CD4-positive, alpha-beta memory T cell (primary cell): ENCODE measurements around the gene SLC26A9. TPM values are rescaled to one million over a fixed set of nuclear protein-coding genes. Genes with fewer than 3 reads are reported as not detected.

Experiments
- CTCF ChIA-PET: fragments of 350-600 bp; sonication (Branson Sonifier 250); formaldehyde crosslinking; loops from one replicate; lab custom pipeline; 2021; ENCODE audit warnings: inconsistent platforms; ENCODE audit not compliant: partially characterized antibody; lab: Charles Lee
- POLR2A ChIA-PET: fragments of 350-600 bp; sonication (Branson Sonifier 250); formaldehyde crosslinking; loops from one replicate; lab custom pipeline; 2021; ENCODE audit not compliant: partially characterized antibody; lab: Charles Lee
- DNase-seq, 5 donors: peaks; one replicate each; pipeline versions ENCODE4 v3.0.0 to v3.0.0-alpha.2; 2020 to 2022; ENCODE audit warnings: mixed read lengths in 1 of 5
- H3K27ac ChIP-seq: one replicate; pipeline ENCODE4 v1.7.0; 2013; ENCODE audit warnings: low read depth, low read length
- H3K27me3 ChIP-seq: 2 replicates; pipeline ENCODE4 v1.7.0; 2013; ENCODE audit warnings: mild to moderate bottlenecking, low read length, moderate library complexity; ENCODE audit not compliant: insufficient read depth
- H3K36me3 ChIP-seq: 2 replicates; pipeline ENCODE4 v1.7.0; 2013; ENCODE audit warnings: mild to moderate bottlenecking, low read length, moderate library complexity; ENCODE audit not compliant: insufficient read depth
- H3K4me1 ChIP-seq: 2 replicates; pipeline ENCODE4 v1.7.0; 2013; ENCODE audit warnings: mild to moderate bottlenecking, low read length, moderate library complexity; ENCODE audit not compliant: insufficient read depth
- H3K4me3 ChIP-seq, 2 donors: one replicate each; pipeline ENCODE4 v1.7.0; 2013; ENCODE audit warnings: low read length in 2 of 2, mild to moderate bottlenecking in 1 of 2
- H3K9me3 ChIP-seq, 2 donors: one replicate each; pipeline ENCODE4 v1.7.0; 2013; ENCODE audit warnings: low read length in 2 of 2, control low read depth in 1 of 2; ENCODE audit not compliant: control insufficient read depth in 1 of 2
- H3K27ac Mint-ChIP-seq, 7 donors: one replicate each; pipeline ENCODE4 v1.8.0; 2020 to 2021; ENCODE audit warnings: mixed read lengths in 7 of 7, mild to moderate bottlenecking in 6 of 7, inconsistent platforms in 3 of 7, moderate library complexity in 3 of 7
- H3K27me3 Mint-ChIP-seq, 2 donors: one replicate each; pipeline ENCODE4 v1.8.0; 2020 to 2021; ENCODE audit warnings: mixed read lengths in 2 of 2
- H3K36me3 Mint-ChIP-seq, 2 donors: one replicate each; pipeline ENCODE4 v1.8.0; 2020 to 2021; ENCODE audit warnings: mixed read lengths in 2 of 2, inconsistent platforms in 1 of 2, mild to moderate bottlenecking in 1 of 2
- H3K4me1 Mint-ChIP-seq, 4 donors: one replicate each; pipeline ENCODE4 v1.8.0; 2020 to 2021; ENCODE audit warnings: mixed read lengths in 4 of 4, mild to moderate bottlenecking in 1 of 4
- H3K4me3 Mint-ChIP-seq, 8 donors: one replicate each; pipeline ENCODE4 v1.8.0; 2020 to 2021; ENCODE audit warnings: mixed read lengths in 8 of 8, mild to moderate bottlenecking in 7 of 8, moderate library complexity in 6 of 8, inconsistent platforms in 3 of 8
- H3K9me3 Mint-ChIP-seq, 8 donors: one replicate each; pipeline ENCODE4 v1.8.0; 2020 to 2021; ENCODE audit warnings: mixed read lengths in 8 of 8, mild to moderate bottlenecking in 5 of 8, inconsistent platforms in 3 of 8, moderate library complexity in 1 of 8
- intact Hi-C: fragments of 100-400 bp; cut with micrococcal nuclease; formaldehyde crosslinking; loops from one replicate; pipeline ENCODE4 v1.15.1; 2023
- polyA plus RNA-seq, 2 donors: library from polyadenylated mRNA; unstranded; fragments of 300-500 nt; fragmentation: Illumina TruSeq; gene quantifications; one replicate each; pipeline ENCODE4 v1.2.3, GENCODE V29; 2021
- total RNA-seq, 2 experiments: library from RNA; stranded (reverse); gene quantifications; one replicate each; pipeline ENCODE4 v1.2.3, GENCODE V29; 2021

SLC26A9 gene
- not detected for total RNA-seq
- not detected for polyA plus RNA-seq

GRCh38 chr1:205943245-205943644 is at the start of gene SLC26A9:
Gene SLC26A9 (minus strand): TSS chr1:205943456. CDS start chr1:205935820, 7,636 bp downstream.
- peak within 1 kb of the TSS in 1 of 7 donors; percentile 19 for H3K27ac Mint-ChIP-seq
- H3K4me1 Mint-ChIP-seq, result no peaks in the 10 kb centered on the region
- no peaks in the 10 kb centered on the region for H3K4me1 ChIP-seq

GRCh38 chr1:205992218-205992882 is 49.1 kb upstream of the SLC26A9 start:
- Mint-ChIP-seq H3K27ac (no peak overlapping the region), H3K27me3 (peaks cover 10 to 15% of the 10 kb centered on the region in 2 donors), H3K36me3 (no peaks in the 10 kb centered on the region), H3K4me3 (no peak overlapping the region), H3K4me1 (no peaks in the 10 kb centered on the region), H3K9me3 (no peaks in the 10 kb centered on the region)
- H3K4me1 ChIP-seq, result no peaks in the 10 kb centered on the region
- intact Hi-C loops, result no loop called here
- H3K9me3 ChIP-seq, result no peaks in the 10 kb centered on the region
- POLR2A ChIA-PET, result no interaction called here
- DNase-seq, result no peak
- H3K4me3 ChIP-seq, result no peak overlapping the region
- no peak overlapping the region for H3K27ac ChIP-seq
- H3K27me3 ChIP-seq, result no peaks in the 10 kb centered on the region
- no peaks in the 10 kb centered on the region for H3K36me3 ChIP-seq
- CTCF ChIA-PET, result interaction anchor here (1.2 to 2.0 kb wide), 3 partner anchors 10 to 15 kb away, joined by 3 to 12 read pairs (median 11); no protein-coding TSS in a partner anchor

More at GRCh38 chr1:205943245-205943644, at the start of gene SLC26A9:
- Mint-ChIP-seq H3K27me3 (peaks cover 29 to 46% of the 10 kb centered on the region in 2 donors), H3K9me3 (no peaks in the 10 kb centered on the region), H3K4me3 (no peak within 1 kb of the TSS), H3K36me3 (no peaks in the 10 kb centered on the region)
- Histone ChIP-seq H3K27ac (no peak within 1 kb of the TSS), H3K9me3 (no peaks in the 10 kb centered on the region), H3K27me3 (peaks cover 4% of the 10 kb centered on the region), H3K36me3 (no peaks in the 10 kb centered on the region), H3K4me3 (no peak within 1 kb of the TSS)
- intact Hi-C loops, result no loop called here
- ChIA-PET CTCF (interaction anchor here (1.3 kb wide), 1 partner anchor 26 kb away, joined by 3 read pairs; no protein-coding TSS in a partner anchor), POLR2A (no interaction called here)
- no peak for DNase-seq

GRCh38 chr1:205991237-205991636 is 48.0 kb upstream of the SLC26A9 start:
- Histone ChIP-seq H3K27me3 (no peaks in the 10 kb centered on the region), H3K9me3 (no peaks in the 10 kb centered on the region), H3K27ac (no peak overlapping the region), H3K4me1 (no peaks in the 10 kb centered on the region), H3K4me3 (no peak overlapping the region), H3K36me3 (no peaks in the 10 kb centered on the region)
- ChIA-PET CTCF (interaction anchor here (0.6 to 1.6 kb wide), 3 partner anchors 9 to 717 kb away, joined by 3 to 12 read pairs (median 3); no protein-coding TSS in a partner anchor), POLR2A (interaction anchor here (0.6 kb wide), 1 partner anchor 177 kb away, joined by 3 read pairs; no protein-coding TSS in a partner anchor)
- Mint-ChIP-seq H3K4me3 (no peak overlapping the region), H3K9me3 (no peaks in the 10 kb centered on the region), H3K36me3 (no peaks in the 10 kb centered on the region), H3K27ac (no peak overlapping the region), H3K27me3 (peaks cover 5 to 15% of the 10 kb centered on the region in 2 donors), H3K4me1 (no peaks in the 10 kb centered on the region)
- DNase-seq, result no peak
- intact Hi-C loops, result no loop called here

- Histone ChIP-seq H3K27me3 (no peaks in the 10 kb centered on the region), H3K27ac (no peak overlapping the region), H3K4me1 (no peaks in the 10 kb centered on the region), H3K4me3 (no peak overlapping the region), H3K9me3 (no peaks in the 10 kb centered on the region), H3K36me3 (no peaks in the 10 kb centered on the region)
- Mint-ChIP-seq H3K27me3 (peaks cover 5 to 15% of the 10 kb centered on the region in 2 donors), H3K27ac (no peak overlapping the region), H3K4me1 (no peaks in the 10 kb centered on the region), H3K4me3 (no peak overlapping the region), H3K9me3 (no peaks in the 10 kb centered on the region), H3K36me3 (no peaks in the 10 kb centered on the region)
- CTCF ChIA-PET, result interaction anchor here (0.8 kb wide), 1 partner anchor 13 kb away, joined by 5 read pairs; no protein-coding TSS in a partner anchor
- POLR2A ChIA-PET, result no interaction called here
- no peak for DNase-seq
- intact Hi-C loops, result no loop called here
Measured at GRCh38 chr1:205990226-205990625, 47.0 kb upstream of the SLC26A9 start.

DNA sequence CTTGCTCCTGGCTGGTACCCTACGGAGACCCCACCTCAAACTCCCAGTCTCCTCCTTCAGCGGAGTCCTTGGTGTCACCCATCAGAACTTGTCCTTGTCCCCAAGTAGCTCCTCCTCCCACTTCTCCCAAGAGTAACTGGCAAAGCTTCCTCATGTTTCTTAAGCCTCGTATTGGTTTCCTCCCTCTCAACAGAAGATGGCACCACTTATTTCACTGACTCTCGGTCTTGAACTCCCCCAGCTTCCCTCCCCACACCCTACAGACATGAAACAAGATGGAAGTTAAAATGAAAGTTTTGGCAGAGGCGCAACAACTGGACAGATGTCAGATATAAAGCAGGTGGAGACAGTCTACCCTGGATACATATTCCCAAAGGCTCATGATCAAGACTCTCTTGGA is 46.5 kb upstream of the SLC26A9 start:
- Histone ChIP-seq H3K9me3 (no peaks in the 10 kb centered on the region), H3K4me1 (no peaks in the 10 kb centered on the region), H3K27ac (no peak overlapping the region), H3K36me3 (no peaks in the 10 kb centered on the region), H3K27me3 (no peaks in the 10 kb centered on the region), H3K4me3 (no peak overlapping the region)
- Mint-ChIP-seq H3K27me3 (peaks cover 5 to 15% of the 10 kb centered on the region in 2 donors), H3K4me1 (no peaks in the 10 kb centered on the region), H3K4me3 (no peak overlapping the region), H3K9me3 (no peaks in the 10 kb centered on the region), H3K27ac (no peak overlapping the region), H3K36me3 (no peaks in the 10 kb centered on the region)
- intact Hi-C loops, result no loop called here
- POLR2A ChIA-PET, result no interaction called here
- CTCF ChIA-PET, result interaction anchor here (0.8 kb wide), 1 partner anchor 12 kb away, joined by 5 read pairs; no protein-coding TSS in a partner anchor
- no peak for DNase-seq

GRCh38 chr1:205988585-205988995 is 45.3 kb upstream of the SLC26A9 start:
- H3K27ac Mint-ChIP-seq, result no peak overlapping the region
- Histone ChIP-seq H3K9me3 (no peaks in the 10 kb centered on the region), H3K4me1 (no peaks in the 10 kb centered on the region), H3K36me3 (no peaks in the 10 kb centered on the region), H3K27ac (no peak overlapping the region), H3K4me3 (no peak overlapping the region), H3K27me3 (no peaks in the 10 kb centered on the region)
- H3K4me3 Mint-ChIP-seq, result no peak overlapping the region
- H3K36me3 Mint-ChIP-seq, result no peaks in the 10 kb centered on the region
- H3K4me1 Mint-ChIP-seq, result no peaks in the 10 kb centered on the region
- no peaks in the 10 kb centered on the region for H3K9me3 Mint-ChIP-seq
- H3K27me3 Mint-ChIP-seq, result peaks cover 5 to 15% of the 10 kb centered on the region in 2 donors
- POLR2A ChIA-PET, result no interaction called here
- CTCF ChIA-PET, result interaction anchor here (0.7 to 3.9 kb wide), 2 partner anchors 11 to 189 kb away, joined by 3 to 31 read pairs; no protein-coding TSS in a partner anchor
- DNase-seq, result no peak
- intact Hi-C loops, result no loop called here

DNA sequence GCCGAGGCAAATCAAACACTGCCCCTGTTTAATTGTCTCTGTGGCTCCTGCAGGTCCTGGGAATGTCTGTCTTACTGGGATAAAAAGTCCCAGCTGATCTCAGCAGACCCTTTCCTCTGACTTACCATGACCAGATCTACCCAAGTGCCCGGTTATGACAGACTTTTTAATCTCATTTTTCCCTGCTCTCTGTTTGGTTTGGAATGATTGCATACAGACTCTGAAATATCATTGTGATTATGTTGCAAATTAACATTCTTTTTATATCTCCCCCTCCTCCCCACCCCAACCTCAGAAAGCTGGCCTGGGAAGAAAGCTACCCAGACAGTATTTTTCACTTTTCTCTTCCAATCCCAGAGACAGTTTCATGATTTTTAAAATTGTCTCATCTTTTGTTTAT is 43.6 kb upstream of the SLC26A9 start:
- Histone ChIP-seq H3K27ac (no peak overlapping the region), H3K9me3 (no peaks in the 10 kb centered on the region), H3K27me3 (no peaks in the 10 kb centered on the region), H3K36me3 (no peaks in the 10 kb centered on the region), H3K4me1 (no peaks in the 10 kb centered on the region), H3K4me3 (no peak overlapping the region)
- Mint-ChIP-seq H3K27ac (peak overlapping the region in 1 of 7 donors; percentile 31), H3K9me3 (peaks cover 0 to 6% (median 0%) of the 10 kb centered on the region in 8 donors), H3K4me3 (no peak overlapping the region), H3K36me3 (no peaks in the 10 kb centered on the region), H3K27me3 (peaks cover 2 to 9% of the 10 kb centered on the region in 2 donors), H3K4me1 (no peaks in the 10 kb centered on the region)
- ChIA-PET CTCF (interaction anchor here (1.3 to 3.9 kb wide), 3 partner anchors 9 to 120 kb away, joined by 5 to 31 read pairs (median 12); no protein-coding TSS in a partner anchor), POLR2A (interaction anchor here (0.6 kb wide), 1 partner anchor 72 kb away, joined by 3 read pairs; no protein-coding TSS in a partner anchor)
- intact Hi-C loops, result no loop called here
- no peak for DNase-seq
